ENCODE data around the gene UBL7.

Gene UBL7

GRCh38 chr15:74454764-74455500, 6.0 kb downstream of the UBL7 start:
- Mint-ChIP-seq H3K4me1 (peaks cover 13 to 23% of the 10 kb centered on the region in 2 donors), H3K27me3 (no peaks in the 10 kb centered on the region), H3K9me3 (no peaks in the 10 kb centered on the region), H3K4me3 (no peak overlapping the region), H3K36me3 (peaks cover 31 to 59% of the 10 kb centered on the region in 2 donors), H3K27ac (no peak overlapping the region)
- DNase-seq (no peak), ATAC-seq (replicated peaks) (no peak)

- ATAC-seq (replicated peaks) (peak; percentile 83 to 94), DNase-seq (no peak)
- peaks cover 37 to 67% of the 10 kb centered on the region in 2 donors for H3K36me3 Mint-ChIP-seq
- peaks cover 13 to 21% of the 10 kb centered on the region in 2 donors for H3K4me1 Mint-ChIP-seq
- no peak overlapping the region for H3K4me3 Mint-ChIP-seq
- H3K9me3 Mint-ChIP-seq: no peaks in the 10 kb centered on the region
- H3K27me3 Mint-ChIP-seq: no peaks in the 10 kb centered on the region
- H3K27ac Mint-ChIP-seq: no peak overlapping the region
Measured at GRCh38 chr15:74453925-74454763, 6.8 kb downstream of the UBL7 start.

- Mint-ChIP-seq H3K27me3 (no peaks in the 10 kb centered on the region), H3K4me1 (peaks cover 8 to 13% of the 10 kb centered on the region in 2 donors), H3K27ac (no peak overlapping the region), H3K9me3 (no peaks in the 10 kb centered on the region), H3K36me3 (peaks cover 52 to 69% of the 10 kb centered on the region in 2 donors), H3K4me3 (no peak overlapping the region)
- DNase-seq (no peak), ATAC-seq (replicated peaks) (no peak)
Measured at GRCh38 chr15:74451861-74452835, 8.8 kb downstream of the UBL7 start.

GRCh38 chr15:74451322-74451721, 9.6 kb downstream of the UBL7 start:
- peaks cover 8 to 13% of the 10 kb centered on the region in 2 donors for H3K4me1 Mint-ChIP-seq
- peaks cover 54 to 72% of the 10 kb centered on the region in 2 donors for H3K36me3 Mint-ChIP-seq
- H3K4me3 Mint-ChIP-seq: no peak overlapping the region
- no peaks in the 10 kb centered on the region for H3K9me3 Mint-ChIP-seq
- H3K27ac Mint-ChIP-seq: no peak overlapping the region
- ATAC-seq (replicated peaks): no peak
- no peak for DNase-seq
- H3K27me3 Mint-ChIP-seq: no peaks in the 10 kb centered on the region

GRCh38 chr15:74449643-74450205, 11.2 kb downstream of the UBL7 start:
- peaks cover 61 to 72% of the 10 kb centered on the region in 2 donors for H3K36me3 Mint-ChIP-seq
- H3K27ac Mint-ChIP-seq: no peak overlapping the region
- no peak overlapping the region for H3K4me3 Mint-ChIP-seq
- ATAC-seq (replicated peaks): no peak
- DNase-seq: no peak
- H3K27me3 Mint-ChIP-seq: no peaks in the 10 kb centered on the region
- H3K9me3 Mint-ChIP-seq: no peaks in the 10 kb centered on the region
- peaks cover 6 to 9% of the 10 kb centered on the region in 2 donors for H3K4me1 Mint-ChIP-seq

- Mint-ChIP-seq H3K4me1 (peaks cover 3 to 4% of the 10 kb centered on the region in 2 donors), H3K27me3 (no peaks in the 10 kb centered on the region), H3K4me3 (no peak overlapping the region), H3K9me3 (no peaks in the 10 kb centered on the region), H3K36me3 (peaks cover 57 to 72% of the 10 kb centered on the region in 2 donors), H3K27ac (no peak overlapping the region)
- no peak for ATAC-seq (replicated peaks)
- no peak for DNase-seq
Measured at GRCh38 chr15:74449095-74449494, 11.9 kb downstream of the UBL7 start.

GRCh38 chr15:74445816-74446763, 14.9 kb downstream of the UBL7 start:
- Mint-ChIP-seq H3K27ac (no peak overlapping the region), H3K27me3 (no peaks in the 10 kb centered on the region), H3K9me3 (no peaks in the 10 kb centered on the region), H3K4me3 (no peak overlapping the region), H3K4me1 (peaks cover 0 to 3% of the 10 kb centered on the region in 2 donors), H3K36me3 (peaks cover 49 to 52% of the 10 kb centered on the region in 2 donors)
- ATAC-seq (replicated peaks): no peak
- DNase-seq: no peak

- Mint-ChIP-seq H3K36me3 (peaks cover 35 to 37% of the 10 kb centered on the region in 2 donors), H3K27me3 (no peaks in the 10 kb centered on the region), H3K27ac (no peak overlapping the region), H3K4me3 (no peak overlapping the region), H3K4me1 (peaks cover 0 to 3% of the 10 kb centered on the region in 2 donors), H3K9me3 (no peaks in the 10 kb centered on the region)
- no peak for ATAC-seq (replicated peaks)
- DNase-seq: no peak
Measured at GRCh38 chr15:74444106-74445062, 16.6 kb downstream of the UBL7 start.

GRCh38 chr15:74443100-74443909, 17.7 kb downstream of the UBL7 start:
- H3K9me3 Mint-ChIP-seq: no peaks in the 10 kb centered on the region
- H3K4me1 Mint-ChIP-seq: peaks cover 10% of the 10 kb centered on the region in 2 donors
- peaks cover 26 to 28% of the 10 kb centered on the region in 2 donors for H3K36me3 Mint-ChIP-seq
- no peaks in the 10 kb centered on the region for H3K27me3 Mint-ChIP-seq
- no peak overlapping the region for H3K4me3 Mint-ChIP-seq
- ATAC-seq (replicated peaks): no peak
- no peak overlapping the region for H3K27ac Mint-ChIP-seq
- DNase-seq: no peak

- H3K9me3 Mint-ChIP-seq: no peaks in the 10 kb centered on the region
- peaks cover 12 to 16% of the 10 kb centered on the region in 2 donors for H3K4me1 Mint-ChIP-seq
- no peak overlapping the region for H3K4me3 Mint-ChIP-seq
- no peak for DNase-seq
- H3K27ac Mint-ChIP-seq: no peak overlapping the region
- H3K27me3 Mint-ChIP-seq: no peaks in the 10 kb centered on the region
- no peak for ATAC-seq (replicated peaks)
- H3K36me3 Mint-ChIP-seq: peaks cover 19 to 22% of the 10 kb centered on the region in 2 donors
Measured at GRCh38 chr15:74442604-74443003, 18.4 kb downstream of the UBL7 start.

GRCh38 chr15:74442063-74442462, 18.9 kb downstream of the UBL7 start:
- no peaks in the 10 kb centered on the region for H3K9me3 Mint-ChIP-seq
- peaks cover 14 to 20% of the 10 kb centered on the region in 2 donors for H3K4me1 Mint-ChIP-seq
- peak overlapping the region; percentile 20 for H3K27ac Mint-ChIP-seq
- DNase-seq (no peak), ATAC-seq (replicated peaks) (no peak)
- H3K36me3 Mint-ChIP-seq: peaks cover 19% of the 10 kb centered on the region in 2 donors
- no peak overlapping the region for H3K4me3 Mint-ChIP-seq
- no peaks in the 10 kb centered on the region for H3K27me3 Mint-ChIP-seq
